ENCODE data around the gene MEP1A.

- TF ChIP-seq ZNF274 (IDR thresholded peaks at IDR 0.05; ENCODE audit: low read depth, low read length) = no peak
- no peak for TF ChIP-seq SUZ12 (IDR thresholded peaks at IDR 0.05; ENCODE audit: extremely low read depth, insufficient read depth, insufficient read length)
Observed at GRCh38 chr6:46862381-46862780, 69.2 kb downstream of the MEP1A start.

Measured in NT2/D1 (cell line).